ENCODE results near the gene BANF2. TPM values are rescaled to one million over a fixed set of nuclear protein-coding genes. Genes with fewer than 3 reads are reported as not detected.

Gene BANF2
- total and polyA plus RNA-seq, 2 of the 4 experiments (the other 2 are of a cell fraction): not detected

DNA sequence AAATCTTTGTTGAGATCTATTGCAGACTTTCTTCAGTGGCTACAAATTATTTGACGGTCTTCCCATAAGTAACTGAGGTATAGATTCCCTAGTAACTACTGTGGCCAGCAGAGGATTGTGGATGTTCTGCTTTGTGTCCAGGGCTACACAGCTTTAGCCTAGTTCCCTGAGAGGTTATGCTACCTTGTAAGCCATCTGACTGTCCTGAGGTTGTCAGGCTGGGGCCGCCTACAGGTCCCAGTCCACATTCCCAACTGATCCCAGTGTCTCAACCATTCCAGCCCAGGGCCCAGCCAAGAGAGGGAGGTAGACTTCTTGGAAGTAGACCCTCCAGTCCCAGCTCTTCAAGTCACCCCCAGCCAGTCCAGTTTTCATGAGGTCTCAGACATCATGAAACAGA lies 57.7 kb downstream of the BANF2 start:
- ChIA-PET CTCF (interaction anchor here (0.5 kb wide), 1 partner anchor 85 kb away, joined by 3 read pairs; no protein-coding TSS in a partner anchor), POLR2A (ENCODE audit: unreplicated experiment) (no interaction called here)
- Histone ChIP-seq H2BK5ac (ENCODE audit: low read depth, low read length, poor library complexity, severe bottlenecking) (no peak overlapping the region), H3K27ac (ENCODE audit: insufficient read depth, low read length) (no peak overlapping the region), H3K56ac (ENCODE audit: extremely low read depth, insufficient read depth, low read length) (no peak overlapping the region), H4K5ac (ENCODE audit: low read depth, low read length) (no peak overlapping the region), H3K9me1 (ENCODE audit: insufficient read depth, low read length) (0 out of 2 replicates have a peak, but pooled peaks cover 2% of the 10 kb centered on the region), H3K23ac (ENCODE audit: low read depth, low read length) (no peak overlapping the region), H3K36me3 (ENCODE audit: control insufficient read depth, insufficient read depth, low read length) (no peaks in the 10 kb centered on the region), H4K20me1 (ENCODE audit: insufficient read depth, low read length) (no peaks in the 10 kb centered on the region), H3K4me3 (ENCODE audit: insufficient read depth, low read depth, low read length) (no peak overlapping the region), H3K4me2 (ENCODE audit: low read depth, low read length) (no peak overlapping the region), H3K18ac (ENCODE audit: low read depth, low read length) (no peak overlapping the region), H2AK5ac (ENCODE audit: low read depth, low read length) (no peak overlapping the region), H3K27me3 (ENCODE audit: control insufficient read depth, insufficient read depth, low read length) (peaks cover 36% of the 10 kb centered on the region), H3K79me1 (ENCODE audit: low read depth in 1 of 2, low read length in 2 of 2) (no peaks in the 10 kb centered on the region), H2AK9ac (replicated peaks; ENCODE audit: low read depth, low read length, poor library complexity) (no peak overlapping the region), H2AFZ (replicated peaks; ENCODE audit: low read length, poor library complexity) (no peak overlapping the region), H3K4me1 (ENCODE audit: control insufficient read depth, insufficient read depth, low read length) (no peaks in the 10 kb centered on the region), H2BK120ac (ENCODE audit: low read depth, low read length) (no peak overlapping the region), H3K9me3 (ENCODE audit: control insufficient read depth, insufficient read depth, low read length) (peaks cover 12% of the 10 kb centered on the region), H2BK20ac (ENCODE audit: low read depth, low read length) (no peak overlapping the region), H3K9ac (ENCODE audit: low read depth, low read length) (no peak overlapping the region), H4K91ac (ENCODE audit: insufficient read depth, low read depth, low read length) (no peak overlapping the region), H3K4ac (ENCODE audit: low read depth, low read length) (no peak overlapping the region), H2BK15ac (ENCODE audit: low read depth, low read length) (no peak overlapping the region), H3K14ac (replicated peaks; ENCODE audit: low read depth, low read length) (no peak overlapping the region), H4K8ac (ENCODE audit: low read depth in 2 of 2, low read length in 2 of 2) (no peak overlapping the region)
- in situ Hi-C loops (cut with MboI; ENCODE audit: low sequenced_read_pairs) (no loop called here), intact Hi-C loops (cut with micrococcal nuclease) (loop anchor here (5.0 kb wide), 1 partner anchor 35 kb away; no protein-coding TSS in a partner anchor), dilution Hi-C loops (cut with HindIII; ENCODE audit: low sequenced_read_pairs, unreplicated experiment) (no loop called here)
- no peak for ATAC-seq (ENCODE audit: low read depth)
- TF ChIP-seq MXI1 (IDR thresholded peaks at IDR 0.05; ENCODE audit: borderline replicate concordance, low read depth, low read length) (no peak), RAD21 (IDR thresholded peaks at IDR 0.05; ENCODE audit: low read length) (no peak), NFE2L2 (IDR thresholded peaks at IDR 0.05; ENCODE audit: low read depth, low read length) (no peak), POLR2A (IDR thresholded peaks at IDR 0.05; ENCODE audit: low read depth, low read length) (no peak), RCOR1 (IDR thresholded peaks at IDR 0.05; ENCODE audit: insufficient replicate concordance, low read length) (no peak), CEBPB (IDR thresholded peaks at IDR 0.05; ENCODE audit: low read depth, low read length) (no peak), CHD1 (IDR thresholded peaks at IDR 0.05; ENCODE audit: low read depth, low read length) (no peak), BHLHE40 (IDR thresholded peaks at IDR 0.05; ENCODE audit: low read depth, low read length) (no peak), RFX5 (IDR thresholded peaks at IDR 0.05; ENCODE audit: low read depth, low read length) (no peak), MAZ (IDR thresholded peaks at IDR 0.05; ENCODE audit: borderline replicate concordance, low read depth, low read length) (no peak), CTCF (conservative IDR thresholded peaks at IDR 0.05; ENCODE audit: low read depth, low read length) (no peak), SMC3 (IDR thresholded peaks at IDR 0.05; ENCODE audit: low read depth, low read length) (no peak), MAFK (IDR thresholded peaks at IDR 0.05; ENCODE audit: low read depth, low read length) (no peak), FOS (IDR thresholded peaks at IDR 0.05; ENCODE audit: low read depth, low read length) (no peak)
- TF ChIP-seq, protein P1, sequence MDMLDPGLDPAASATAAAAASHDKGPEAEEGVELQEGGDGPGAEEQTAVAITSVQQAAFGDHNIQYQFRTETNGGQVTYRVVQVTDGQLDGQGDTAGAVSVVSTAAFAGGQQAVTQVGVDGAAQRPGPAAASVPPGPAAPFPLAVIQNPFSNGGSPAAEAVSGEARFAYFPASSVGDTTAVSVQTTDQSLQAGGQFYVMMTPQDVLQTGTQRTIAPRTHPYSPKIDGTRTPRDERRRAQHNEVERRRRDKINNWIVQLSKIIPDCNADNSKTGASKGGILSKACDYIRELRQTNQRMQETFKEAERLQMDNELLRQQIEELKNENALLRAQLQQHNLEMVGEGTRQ (IDR thresholded peaks at IDR 0.05; ENCODE audit: low read depth, low read length): no peak
- TF ChIP-seq, protein P2, sequence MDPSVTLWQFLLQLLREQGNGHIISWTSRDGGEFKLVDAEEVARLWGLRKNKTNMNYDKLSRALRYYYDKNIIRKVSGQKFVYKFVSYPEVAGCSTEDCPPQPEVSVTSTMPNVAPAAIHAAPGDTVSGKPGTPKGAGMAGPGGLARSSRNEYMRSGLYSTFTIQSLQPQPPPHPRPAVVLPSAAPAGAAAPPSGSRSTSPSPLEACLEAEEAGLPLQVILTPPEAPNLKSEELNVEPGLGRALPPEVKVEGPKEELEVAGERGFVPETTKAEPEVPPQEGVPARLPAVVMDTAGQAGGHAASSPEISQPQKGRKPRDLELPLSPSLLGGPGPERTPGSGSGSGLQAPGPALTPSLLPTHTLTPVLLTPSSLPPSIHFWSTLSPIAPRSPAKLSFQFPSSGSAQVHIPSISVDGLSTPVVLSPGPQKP (IDR thresholded peaks at IDR 0.05; ENCODE audit: borderline replicate concordance, low read depth, low read length): no peak
- no CpG with 5 or more reads among the region's 2 CpGs for WGBS, 2 experiments (ENCODE audit: extremely low coverage in 2 of 2, insufficient read length in 1 of 2)
- BruUV-seq (replicated peaks): no TSS peak
- DNase-seq: no peak

All from IMR-90 (cell line).